ENCODE measurements around the gene ZNF135. TPM values are rescaled to one million over a fixed set of nuclear protein-coding genes. Genes with fewer than 3 reads are reported as not detected.

Gene ZNF135
- total RNA-seq, 1 donor from 2014 or later, result 0.16 TPM

DNA sequence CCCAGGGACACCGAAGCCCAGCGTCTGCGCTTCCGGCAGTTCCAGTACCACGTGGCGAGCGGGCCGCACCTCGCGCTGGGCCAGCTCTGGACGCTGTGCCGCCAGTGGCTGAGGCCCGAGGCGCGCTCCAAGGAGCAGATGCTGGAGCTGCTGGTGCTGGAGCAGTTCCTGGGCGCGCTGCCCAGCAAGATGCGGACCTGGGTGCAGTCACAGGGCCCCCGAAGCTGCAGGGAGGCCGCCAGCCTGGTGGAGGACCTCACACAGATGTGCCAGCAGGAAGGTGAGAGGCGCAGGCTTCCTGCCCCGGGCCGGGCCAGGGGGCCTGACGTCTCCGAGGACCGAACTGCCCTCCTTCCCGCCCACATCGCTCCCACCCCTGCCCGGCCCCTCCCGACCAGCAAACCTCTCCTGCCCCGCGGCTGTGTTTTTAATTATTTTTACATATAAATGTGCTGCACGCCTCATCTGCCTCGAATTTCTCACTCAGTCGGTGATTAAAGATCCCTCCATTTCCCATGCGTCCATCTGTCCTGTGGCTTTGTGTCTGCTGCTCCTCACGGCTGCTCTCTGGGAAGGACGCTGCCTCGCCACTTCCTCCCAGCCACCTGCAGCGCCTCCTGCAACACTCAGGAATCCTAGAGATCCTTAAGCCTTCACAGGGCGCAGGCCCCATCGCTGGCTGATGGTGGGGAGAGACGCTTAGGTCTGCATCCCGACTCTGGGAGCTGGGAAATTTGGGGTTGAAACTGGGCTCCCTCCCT, 21.0 kb upstream of the ZNF135 start:
- DNase-seq (ENCODE audit: low spot score), result no peak
- intact Hi-C loops (cut with micrococcal nuclease), result no loop called here
- H3K36me3 Mint-ChIP-seq (ENCODE audit: low read depth), result peaks cover 1% of the 10 kb centered on the region
- peaks cover 51% of the 10 kb centered on the region for H3K9me3 Mint-ChIP-seq
- no peak overlapping the region for H3K27ac Mint-ChIP-seq
- no peaks in the 10 kb centered on the region for H3K27me3 Mint-ChIP-seq (ENCODE audit: insufficient read depth)
- no peak overlapping the region for H3K4me3 Mint-ChIP-seq
- H3K4me1 Mint-ChIP-seq (ENCODE audit: low read depth), result no peaks in the 10 kb centered on the region

DNA sequence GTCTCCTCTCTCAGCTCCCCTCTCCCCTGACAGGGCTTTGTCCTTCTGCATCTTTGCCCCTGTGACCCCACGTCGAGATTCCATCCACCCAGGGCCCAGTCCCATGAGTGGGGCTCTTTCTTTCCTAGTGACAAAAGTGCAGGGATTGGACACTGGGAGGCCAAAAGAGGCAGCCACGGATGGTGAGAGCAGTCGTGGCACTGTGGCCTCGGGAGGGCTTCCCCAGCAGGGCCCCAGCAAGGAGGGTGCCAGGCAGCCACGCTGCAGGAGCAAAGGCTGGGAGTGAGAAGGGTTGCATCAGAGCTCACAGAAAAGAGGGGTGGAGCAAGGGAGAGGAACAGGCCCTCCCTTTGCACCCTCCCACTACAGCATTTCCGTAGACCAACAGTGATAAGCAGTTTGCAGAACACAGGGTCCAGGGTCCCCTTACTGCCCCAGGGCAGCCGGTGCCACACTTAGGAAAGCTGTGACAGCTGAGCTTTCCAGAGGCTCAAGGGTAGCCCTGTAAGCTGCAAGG, 20.3 kb upstream of the ZNF135 start:
- peaks cover 55% of the 10 kb centered on the region for H3K9me3 Mint-ChIP-seq
- no peak overlapping the region for H3K4me3 Mint-ChIP-seq
- no peak overlapping the region for H3K27ac Mint-ChIP-seq
- no peaks in the 10 kb centered on the region for H3K4me1 Mint-ChIP-seq (ENCODE audit: low read depth)
- no peak for DNase-seq (ENCODE audit: low spot score)
- H3K36me3 Mint-ChIP-seq (ENCODE audit: low read depth), result peaks cover 1% of the 10 kb centered on the region
- intact Hi-C loops (cut with micrococcal nuclease), result no loop called here
- H3K27me3 Mint-ChIP-seq (ENCODE audit: insufficient read depth), result no peaks in the 10 kb centered on the region

DNA sequence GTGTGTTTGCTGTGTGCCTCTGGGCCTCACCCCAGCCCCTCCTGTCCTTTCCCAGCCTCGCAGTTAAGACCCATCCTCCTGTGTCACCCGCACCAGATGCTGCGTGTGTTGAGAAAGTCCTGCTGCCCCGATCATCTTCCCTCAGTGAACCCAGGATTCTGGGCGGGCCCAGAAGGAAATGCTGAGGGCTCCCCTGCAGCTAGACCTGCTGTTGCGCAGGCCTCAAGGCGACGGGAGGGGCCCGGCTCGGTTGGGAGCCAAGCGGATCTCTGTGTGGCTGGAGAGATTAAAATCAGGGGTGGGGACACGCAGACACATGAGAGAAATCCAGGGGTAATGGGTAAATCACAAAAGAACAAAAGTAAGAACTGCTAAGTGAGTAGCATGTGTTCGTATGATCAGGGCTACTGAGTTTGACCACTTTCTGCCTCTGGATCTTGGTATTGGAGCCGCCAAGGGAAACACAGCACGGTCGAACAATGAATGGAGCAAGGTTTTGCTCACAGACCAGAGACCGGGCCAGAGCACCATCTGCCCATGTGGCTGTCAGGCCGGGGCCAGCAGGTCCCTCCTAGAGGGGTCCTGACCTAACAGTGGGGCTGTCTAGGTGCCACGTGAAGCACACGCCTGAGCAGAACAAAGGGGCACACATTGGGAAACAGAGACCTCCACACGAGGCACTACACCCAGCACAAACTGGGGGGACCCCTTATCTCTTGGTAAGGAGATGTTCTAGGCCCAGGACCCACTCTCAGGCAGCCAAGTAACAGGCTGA, 18.1 kb upstream of the ZNF135 start:
- peaks cover 48% of the 10 kb centered on the region for H3K9me3 Mint-ChIP-seq
- H3K4me1 Mint-ChIP-seq (ENCODE audit: low read depth), result no peaks in the 10 kb centered on the region

GRCh38 chr19:58042495-58043340, 16.4 kb upstream of the ZNF135 start:
- Mint-ChIP-seq H3K4me3 (no peak overlapping the region), H3K9me3 (peaks cover 45% of the 10 kb centered on the region), H3K27ac (no peak overlapping the region), H3K4me1 (ENCODE audit: low read depth) (no peaks in the 10 kb centered on the region), H3K36me3 (ENCODE audit: low read depth) (peaks cover 4% of the 10 kb centered on the region), H3K27me3 (ENCODE audit: insufficient read depth) (no peaks in the 10 kb centered on the region)
- intact Hi-C loops (cut with micrococcal nuclease), result no loop called here
- DNase-seq (ENCODE audit: low spot score), result no peak

More for the DNA sequence above, 18.1 kb upstream of the ZNF135 start:
- Mint-ChIP-seq H3K4me3 (no peak overlapping the region), H3K36me3 (ENCODE audit: low read depth) (peaks cover 2% of the 10 kb centered on the region), H3K27me3 (ENCODE audit: insufficient read depth) (no peaks in the 10 kb centered on the region), H3K27ac (no peak overlapping the region)
- intact Hi-C loops (cut with micrococcal nuclease), result no loop called here
- DNase-seq (ENCODE audit: low spot score), result no peak

GRCh38 chr19:58044391-58044790, 14.7 kb upstream of the ZNF135 start:
- Mint-ChIP-seq H3K4me3 (no peak overlapping the region), H3K9me3 (peaks cover 52% of the 10 kb centered on the region), H3K36me3 (ENCODE audit: low read depth) (peaks cover 5% of the 10 kb centered on the region), H3K4me1 (ENCODE audit: low read depth) (no peaks in the 10 kb centered on the region), H3K27me3 (ENCODE audit: insufficient read depth) (no peaks in the 10 kb centered on the region), H3K27ac (no peak overlapping the region)
- intact Hi-C loops (cut with micrococcal nuclease), result no loop called here
- no peak for DNase-seq (ENCODE audit: low spot score)

- peaks cover 57% of the 10 kb centered on the region for H3K9me3 Mint-ChIP-seq
- no peak overlapping the region for H3K4me3 Mint-ChIP-seq
- no peaks in the 10 kb centered on the region for H3K4me1 Mint-ChIP-seq (ENCODE audit: low read depth)
- intact Hi-C loops (cut with micrococcal nuclease), result no loop called here
- no peak overlapping the region for H3K27ac Mint-ChIP-seq
- H3K36me3 Mint-ChIP-seq (ENCODE audit: low read depth), result peaks cover 5% of the 10 kb centered on the region
- no peak for DNase-seq (ENCODE audit: low spot score)
- no peaks in the 10 kb centered on the region for H3K27me3 Mint-ChIP-seq (ENCODE audit: insufficient read depth)
Observed at GRCh38 chr19:58044886-58045285, 14.2 kb upstream of the ZNF135 start.

- Mint-ChIP-seq H3K4me1 (ENCODE audit: low read depth) (no peaks in the 10 kb centered on the region), H3K9me3 (peaks cover 59% of the 10 kb centered on the region), H3K4me3 (no peak overlapping the region), H3K36me3 (ENCODE audit: low read depth) (peaks cover 5% of the 10 kb centered on the region), H3K27me3 (ENCODE audit: insufficient read depth) (no peaks in the 10 kb centered on the region), H3K27ac (no peak overlapping the region)
- intact Hi-C loops (cut with micrococcal nuclease), result no loop called here
- DNase-seq (ENCODE audit: low spot score), result no peak
Observed at GRCh38 chr19:58045411-58046050, 13.6 kb upstream of the ZNF135 start.

GRCh38 chr19:58046856-58047255, 12.2 kb upstream of the ZNF135 start:
- H3K36me3 Mint-ChIP-seq (ENCODE audit: low read depth), result peaks cover 5% of the 10 kb centered on the region
- no peaks in the 10 kb centered on the region for H3K27me3 Mint-ChIP-seq (ENCODE audit: insufficient read depth)
- H3K9me3 Mint-ChIP-seq, result peaks cover 58% of the 10 kb centered on the region
- no peak for DNase-seq (ENCODE audit: low spot score)
- intact Hi-C loops (cut with micrococcal nuclease), result no loop called here
- H3K4me1 Mint-ChIP-seq (ENCODE audit: low read depth), result no peaks in the 10 kb centered on the region
- no peak overlapping the region for H3K27ac Mint-ChIP-seq
- no peak overlapping the region for H3K4me3 Mint-ChIP-seq

DNA sequence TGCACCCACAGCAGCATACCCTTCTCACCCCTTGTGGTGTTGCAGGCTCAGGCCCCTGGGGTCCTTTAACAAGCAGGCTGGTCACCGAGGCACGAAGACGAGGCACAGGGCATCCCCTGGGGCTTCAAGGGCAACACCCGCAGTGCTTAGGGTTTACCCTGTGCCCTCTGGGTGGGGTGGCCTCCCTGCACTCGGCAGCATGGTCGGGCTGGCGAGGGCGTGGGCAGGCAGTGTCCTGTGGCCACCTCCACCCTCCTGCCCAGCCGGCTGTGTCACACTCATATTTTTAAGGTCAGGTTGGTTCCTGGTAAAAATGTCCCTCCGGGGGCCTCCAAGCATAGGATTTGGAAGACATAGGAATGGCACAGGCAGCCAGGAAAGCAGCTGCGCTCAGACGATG, 11.4 kb upstream of the ZNF135 start:
- intact Hi-C loops (cut with micrococcal nuclease), result no loop called here
- Mint-ChIP-seq H3K4me3 (no peak overlapping the region), H3K4me1 (ENCODE audit: low read depth) (no peaks in the 10 kb centered on the region), H3K27ac (no peak overlapping the region), H3K36me3 (ENCODE audit: low read depth) (peaks cover 5% of the 10 kb centered on the region), H3K27me3 (ENCODE audit: insufficient read depth) (no peaks in the 10 kb centered on the region), H3K9me3 (peaks cover 59% of the 10 kb centered on the region)
- no peak for DNase-seq (ENCODE audit: low spot score)

GRCh38 chr19:58052256-58052655, 6.8 kb upstream of the ZNF135 start:
- no peak for DNase-seq (ENCODE audit: low spot score)
- H3K4me3 Mint-ChIP-seq, result no peak overlapping the region
- H3K9me3 Mint-ChIP-seq, result peaks cover 63% of the 10 kb centered on the region
- intact Hi-C loops (cut with micrococcal nuclease), result no loop called here
- no peaks in the 10 kb centered on the region for H3K27me3 Mint-ChIP-seq (ENCODE audit: insufficient read depth)
- H3K27ac Mint-ChIP-seq, result no peak overlapping the region
- no peaks in the 10 kb centered on the region for H3K4me1 Mint-ChIP-seq (ENCODE audit: low read depth)
- H3K36me3 Mint-ChIP-seq (ENCODE audit: low read depth), result peaks cover 2% of the 10 kb centered on the region

GRCh38 chr19:58053480-58054156, 5.5 kb upstream of the ZNF135 start:
- no peak for DNase-seq (ENCODE audit: low spot score)
- no peaks in the 10 kb centered on the region for H3K27me3 Mint-ChIP-seq (ENCODE audit: insufficient read depth)
- H3K36me3 Mint-ChIP-seq (ENCODE audit: low read depth), result peaks cover 2% of the 10 kb centered on the region
- H3K4me1 Mint-ChIP-seq (ENCODE audit: low read depth), result no peaks in the 10 kb centered on the region
- H3K4me3 Mint-ChIP-seq, result no peak overlapping the region
- H3K9me3 Mint-ChIP-seq, result peaks cover 61% of the 10 kb centered on the region
- H3K27ac Mint-ChIP-seq, result no peak overlapping the region
- intact Hi-C loops (cut with micrococcal nuclease), result no loop called here

All from activated T-helper 1 cell treated with anti-CD3 and anti-CD28 coated beads, Interleukin-12 subunit alpha, Interleukin-12 subunit beta, Interleukin-2, Interleukin-4 antibody, amounts not matched to agents 30 ng/mL and 10 ng/mL and 1 ng/mL, durations not matched to agents 14 hours and 24 hours and 36 hours (primary cell).